ENCODE results near the gene ME3.
"Not testable (repeated sequence)": the region's sequence is repeated elsewhere in the genome, so short reads cannot be mapped to it uniquely, and the experiment has no call there.

Gene ME3

DNA sequence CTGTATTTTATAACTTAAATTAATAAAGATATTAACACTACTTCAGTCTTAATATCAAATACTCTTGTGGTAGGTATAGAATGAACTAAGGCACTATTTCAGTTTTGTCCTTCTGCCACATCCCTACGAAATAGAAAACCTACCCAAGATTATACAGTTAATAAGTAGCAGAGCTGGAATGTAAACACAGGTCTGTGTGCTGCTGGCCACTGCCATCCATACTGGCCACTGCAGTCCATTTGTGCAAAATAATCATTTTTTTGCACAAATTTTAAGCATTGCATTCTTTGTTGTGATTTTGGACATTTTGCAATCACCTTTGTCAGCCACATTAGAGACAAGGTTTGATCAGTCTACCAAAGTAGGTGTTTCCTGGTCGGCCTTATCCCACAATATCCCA lies 91.9 kb downstream of the ME3 start:
- no peak for DNase-seq

GRCh38 chr11:86579406-86579731 lies 93.0 kb downstream of the ME3 start:
- DNase-seq, result no peak

DNA sequence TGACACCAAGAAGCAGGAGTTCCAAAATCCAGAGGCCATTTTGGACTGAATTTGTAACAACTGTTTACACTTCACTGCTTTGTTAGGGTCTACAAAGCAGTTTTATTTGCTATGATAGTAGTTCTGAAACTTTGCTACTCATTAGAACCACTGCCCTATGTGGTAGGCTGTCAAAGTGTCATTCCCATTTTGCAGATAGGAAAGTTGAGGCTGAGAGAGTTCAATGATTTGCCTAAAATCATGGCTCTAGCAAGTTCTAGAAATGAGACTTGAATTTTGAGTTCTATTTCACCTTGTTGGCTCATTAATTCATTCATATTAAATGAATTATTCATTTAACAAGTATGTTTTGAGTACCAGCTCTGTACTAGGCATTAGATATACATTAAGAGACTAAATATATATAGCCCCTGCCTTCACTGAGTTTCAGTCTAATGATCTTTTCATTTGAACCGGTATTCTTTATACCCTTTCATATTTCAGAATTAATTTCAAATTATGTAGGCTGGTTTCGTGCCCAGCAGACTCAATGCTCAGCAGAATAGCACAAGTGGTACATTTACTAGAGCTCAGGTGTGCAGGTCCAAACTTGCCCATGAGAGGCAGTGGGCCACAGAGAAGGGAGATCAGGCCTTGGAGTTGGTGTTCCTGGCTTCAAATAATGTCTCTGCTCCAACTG lies 93.5 kb downstream of the ME3 start:
- DNase-seq, result no peak

DNA sequence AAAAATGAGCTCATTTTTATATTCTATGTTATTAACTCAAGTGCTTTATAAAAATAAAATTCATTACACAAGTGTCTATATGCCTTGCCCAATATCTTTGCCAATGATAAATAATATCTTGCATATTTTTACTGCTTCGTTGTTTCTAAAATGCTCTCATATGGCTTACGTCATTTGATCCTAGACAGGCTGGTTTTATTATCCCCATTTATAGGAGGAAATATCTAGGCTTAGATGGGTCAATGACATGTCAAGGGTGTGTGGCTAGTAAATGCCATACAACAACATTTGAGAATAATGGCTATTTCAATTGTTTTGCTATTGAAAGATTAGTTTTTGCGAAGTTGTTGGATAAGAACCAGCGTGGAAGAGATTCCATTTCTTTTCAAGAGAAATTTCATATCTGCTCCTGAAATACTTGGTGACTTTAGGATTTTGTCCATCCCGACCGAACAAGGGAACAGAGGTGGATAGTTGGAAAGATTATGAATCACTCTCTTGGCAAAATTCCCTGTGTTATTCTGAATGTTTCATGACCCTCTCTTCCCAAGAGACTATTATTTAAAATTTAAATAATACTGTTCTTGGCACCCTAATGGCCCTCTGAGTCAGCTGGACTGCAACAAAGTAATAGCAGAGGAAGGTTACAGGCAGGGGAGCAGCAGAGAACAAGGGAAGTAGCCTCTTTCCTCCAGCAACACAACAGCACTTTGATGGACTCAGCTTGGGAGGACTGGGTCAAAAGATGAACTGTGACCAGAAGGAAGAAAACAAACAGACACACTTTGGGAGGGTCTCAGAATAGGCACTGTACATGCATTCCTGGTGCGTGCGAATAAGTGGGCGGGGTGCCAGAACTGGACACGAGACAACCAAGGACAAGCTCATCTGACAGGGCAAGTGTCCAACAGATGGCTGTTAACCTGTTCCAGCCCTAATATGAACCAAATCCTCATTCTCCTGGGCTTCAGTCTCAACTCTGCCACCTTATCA lies 94.5 kb downstream of the ME3 start:
- peak; percentile 91 for DNase-seq

DNA sequence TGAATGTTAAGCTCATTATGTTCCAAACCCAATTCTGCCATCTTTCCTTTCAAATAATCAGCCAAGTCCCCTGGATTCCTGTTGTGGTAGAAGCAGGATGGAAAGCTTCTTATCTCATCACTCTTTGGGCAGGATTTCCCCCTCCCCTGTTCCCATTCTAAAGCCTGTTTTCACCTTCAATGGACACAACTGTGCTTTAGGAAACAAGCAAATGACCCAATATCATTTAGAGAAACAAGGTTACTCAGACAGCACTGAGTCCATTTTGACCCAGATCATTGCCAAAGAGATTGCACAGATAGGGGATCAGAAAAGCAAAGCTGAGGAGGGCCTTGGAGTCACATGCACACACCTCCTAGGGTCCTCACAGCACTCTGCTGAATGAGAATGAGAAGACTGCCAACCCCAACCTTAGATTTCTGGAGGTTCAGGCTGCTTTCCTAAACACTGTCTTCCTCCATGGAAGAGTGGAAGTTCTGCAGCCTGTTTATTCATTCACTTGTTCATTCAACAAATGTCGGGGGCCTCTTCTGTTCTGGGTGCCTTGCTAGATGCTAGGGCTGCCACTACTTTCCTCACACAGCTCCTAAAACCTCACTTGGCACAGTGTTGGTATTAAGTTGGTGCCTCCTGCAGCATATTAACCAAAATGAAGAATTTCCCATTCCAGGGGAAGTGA lies 95.3 kb downstream of the ME3 start:
- DNase-seq, result no peak

- DNase-seq, result no peak
Observed at GRCh38 chr11:86575927-86576326, 96.5 kb downstream of the ME3 start.

- peak; percentile 68 for DNase-seq
Observed at GRCh38 chr11:86575208-86575855, 97.1 kb downstream of the ME3 start.

GRCh38 chr11:86574493-86575207 lies 97.8 kb downstream of the ME3 start:
- DNase-seq, result peak; percentile 70

GRCh38 chr11:86571273-86571948 lies 101.0 kb downstream of the ME3 start:
- DNase-seq, result no peak

GRCh38 chr11:86570451-86570850 lies 102.0 kb downstream of the ME3 start:
- no peak for DNase-seq

GRCh38 chr11:86570020-86570419 lies 102.4 kb downstream of the ME3 start:
- DNase-seq, result peak; percentile 47

- no peak for DNase-seq
Observed at GRCh38 chr11:86569109-86569508, 103.3 kb downstream of the ME3 start.

DNA sequence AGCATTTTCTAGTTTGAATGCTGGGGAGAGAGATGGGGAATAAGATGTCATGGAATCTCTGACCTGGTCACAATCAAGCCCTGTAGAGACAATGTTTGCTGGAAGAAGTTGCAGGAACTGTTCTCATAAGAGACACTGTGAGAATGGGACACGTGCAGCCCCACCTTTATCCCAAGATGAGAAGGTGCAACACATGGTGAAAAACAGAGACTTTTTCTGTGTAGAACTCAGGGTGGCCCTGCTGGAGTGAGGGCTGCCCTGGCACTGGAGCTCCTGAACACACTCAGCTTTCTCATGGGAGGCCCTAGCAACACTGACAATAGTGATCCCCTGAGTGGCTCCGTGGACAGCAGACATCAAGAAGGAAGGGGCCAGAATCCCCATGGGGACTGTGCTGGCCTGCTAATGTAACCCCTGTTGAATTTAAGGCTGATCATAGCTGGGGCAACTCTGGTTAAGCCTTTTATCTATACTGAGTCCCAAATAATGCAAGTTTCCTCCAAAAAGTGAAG lies 106.6 kb downstream of the ME3 start:
- DNase-seq, result no peak

- no peak for DNase-seq
Observed at GRCh38 chr11:86565388-86565787, 107.0 kb downstream of the ME3 start.

DNA sequence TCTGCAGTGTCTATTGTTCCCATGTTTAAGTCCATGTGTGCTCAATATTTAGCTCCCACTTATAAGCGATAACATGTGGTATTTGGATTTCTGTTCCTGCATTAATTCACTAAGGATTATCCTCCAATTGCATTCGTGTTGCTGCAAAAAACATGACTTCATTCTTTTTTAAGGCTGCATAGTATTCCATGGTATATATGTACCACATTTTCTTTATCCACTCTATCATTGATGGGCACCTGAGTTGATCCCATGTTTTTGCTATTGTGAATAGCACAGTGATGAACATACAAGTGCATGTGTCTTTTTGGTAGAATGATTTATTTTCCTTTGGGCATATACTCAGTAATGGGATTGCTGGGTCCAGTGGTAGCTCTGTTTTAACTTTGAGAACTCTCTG lies 109.6 kb downstream of the ME3 start:
- DNase-seq, result not testable (repeated sequence)

DNA sequence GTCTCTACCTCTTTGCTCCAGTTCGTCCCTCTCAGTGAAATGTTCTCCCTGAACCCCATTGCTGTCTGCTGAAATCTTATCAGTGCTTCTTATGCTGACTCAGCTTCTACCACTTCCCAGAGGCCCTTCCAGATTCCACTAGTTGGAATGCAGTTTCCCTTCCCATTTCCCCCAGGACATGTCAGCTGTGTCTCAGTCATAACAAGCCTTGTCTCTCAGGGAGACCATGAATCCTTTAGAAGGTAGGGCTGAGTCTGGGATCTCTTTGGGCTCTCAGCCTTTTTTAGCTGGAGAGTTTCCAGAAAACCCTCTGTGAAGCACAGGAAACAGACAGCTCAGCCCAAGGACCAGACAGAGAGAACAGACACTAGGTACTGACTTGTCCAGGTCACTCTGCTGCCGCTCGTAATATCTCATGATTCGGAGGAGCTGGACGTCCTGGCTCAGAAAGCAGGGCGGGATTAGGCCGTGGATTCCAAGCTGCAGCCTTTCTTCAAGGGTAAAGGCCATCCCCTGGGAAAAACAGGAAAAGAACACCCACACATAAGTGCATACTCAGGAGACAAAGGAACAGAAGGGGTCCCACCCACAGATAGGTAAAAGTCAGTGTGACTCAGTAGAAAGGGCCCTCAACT lies 113.0 kb downstream of the ME3 start:
- peak; percentile 94 for DNase-seq

DNA sequence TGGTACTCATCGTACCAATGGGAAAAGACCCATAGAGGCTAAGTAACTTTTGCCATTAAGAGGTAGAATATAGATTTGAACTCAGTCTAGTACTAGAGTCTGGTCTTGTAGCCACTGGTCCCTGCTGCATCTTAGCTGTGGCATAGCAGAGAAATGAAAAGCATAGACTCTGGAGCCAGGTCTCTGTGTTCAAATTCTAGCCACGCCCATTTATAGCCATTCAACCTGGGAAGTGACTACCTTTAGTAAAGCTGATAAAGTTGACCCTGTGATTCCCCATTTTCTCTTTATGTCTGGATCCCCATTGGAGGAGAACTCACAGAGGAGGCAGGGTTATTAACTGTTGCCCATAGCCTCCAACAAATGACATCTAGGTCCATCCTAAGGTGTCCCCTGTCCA lies 113.6 kb downstream of the ME3 start:
- no peak for DNase-seq

DNA sequence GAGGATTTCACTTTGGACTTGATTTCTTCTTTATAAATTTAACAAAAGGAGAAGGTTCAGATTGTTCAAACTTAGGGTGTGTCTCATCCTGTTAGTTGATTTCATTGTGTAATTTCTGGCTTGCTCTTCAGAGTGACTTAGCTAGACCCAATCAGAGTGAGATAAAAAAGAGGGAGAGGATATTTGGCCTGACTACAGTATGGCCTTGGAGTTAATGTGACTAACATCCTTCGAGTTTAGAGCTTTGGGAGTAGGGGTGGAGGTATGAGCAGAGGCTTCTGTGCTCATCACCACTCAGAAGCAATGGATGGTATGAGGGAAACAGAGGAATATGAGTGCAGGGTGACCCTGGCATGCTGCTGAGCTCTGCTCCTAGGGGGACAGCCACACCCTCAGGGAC lies 114.2 kb downstream of the ME3 start:
- DNase-seq, result peak; percentile 31

DNA sequence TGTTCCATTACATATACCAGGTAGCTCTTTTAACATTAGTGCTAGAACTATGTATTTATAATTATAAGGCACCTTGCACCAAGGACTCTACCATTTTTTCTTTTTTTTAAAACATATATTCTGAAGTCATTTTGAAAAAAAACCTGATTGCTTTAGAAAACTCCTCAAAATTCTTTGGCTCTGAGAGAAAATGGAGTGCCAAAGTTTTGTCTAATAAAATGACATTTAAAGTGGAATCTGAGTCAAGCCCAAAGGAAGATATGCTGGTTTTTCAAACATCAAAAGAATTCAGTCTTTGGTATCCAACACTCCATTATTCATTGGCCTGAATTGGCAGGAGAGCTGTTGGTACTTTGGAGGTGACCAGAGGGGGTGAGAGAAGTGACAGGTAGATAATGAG lies 116.5 kb downstream of the ME3 start:
- no peak for DNase-seq

DNA sequence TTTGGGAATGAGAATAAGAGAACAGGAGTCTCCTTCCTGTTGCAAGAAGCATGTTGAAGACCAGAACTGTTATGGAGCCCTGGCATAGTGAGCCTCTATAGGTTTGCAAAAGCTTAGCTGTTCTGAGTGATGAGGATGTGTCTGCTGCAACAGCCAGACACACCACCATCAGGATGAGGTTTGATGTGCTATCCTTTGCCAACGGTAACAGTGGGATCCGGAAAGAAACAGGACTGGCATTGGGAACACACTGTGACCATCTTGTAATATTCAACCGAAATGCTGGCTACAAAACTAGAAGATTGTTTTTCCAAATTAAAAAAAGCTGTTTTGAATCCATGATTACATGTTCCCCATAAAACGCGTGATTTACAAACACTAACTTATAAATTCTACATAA lies 117.0 kb downstream of the ME3 start:
- no peak for DNase-seq

- DNase-seq, result no peak
Observed at GRCh38 chr11:86553265-86553664, 119.2 kb downstream of the ME3 start.
